ENCODE results near the gene FBN2.

- no peak for TF ChIP-seq CTCF (IDR thresholded peaks at IDR 0.05)
- TF ChIP-seq POLR2AphosphoS5 (IDR thresholded peaks at IDR 0.05), result peak in 1 of 2 donors; percentile 57
- no peak for TF ChIP-seq POLR2A (IDR thresholded peaks at IDR 0.05; ENCODE audit: low read depth)
Measured at GRCh38 chr5:128538000-128538249, at the start of gene FBN2.

Data from esophagus muscularis mucosa (tissue), 3 donors.